ENCODE measurements around the gene PDIA5. TPM values are rescaled to one million over a fixed set of nuclear protein-coding genes. Genes with fewer than 3 reads are reported as not detected.

Gene PDIA5
- total RNA-seq, 2 donors from 2014 or later, result 57.5 to 68.3 TPM

GRCh38 chr3:123110282-123110975 is 43.6 kb downstream of the PDIA5 start:
- H3K27me3 Mint-ChIP-seq (ENCODE audit: insufficient read depth), result no peaks in the 10 kb centered on the region
- Histone ChIP-seq H3K9ac (ENCODE audit: extremely low read depth, low read length, poor library complexity, severe bottlenecking) (no peak overlapping the region), H3K9me3 (ENCODE audit: control insufficient read depth, low read length) (no peaks in the 10 kb centered on the region), H3K4me1 (ENCODE audit: control insufficient read depth, insufficient read depth, low read length) (no peaks in the 10 kb centered on the region), H3K36me3 (ENCODE audit: control insufficient read depth, insufficient read depth, low read length) (peaks cover 91% of the 10 kb centered on the region), H3K4me3 (ENCODE audit: low read length) (no peak overlapping the region), H3K27ac (ENCODE audit: low read depth, low read length) (no peak overlapping the region), H3K27me3 (ENCODE audit: control insufficient read depth, insufficient read depth, low read length, poor library complexity, severe bottlenecking) (no peaks in the 10 kb centered on the region)
- 77 to 86% methylated on average over 12 to 19 of the region's 19 CpGs for WGBS, 2 experiments (ENCODE audit: insufficient coverage in 1 of 2, insufficient read length in 1 of 2)
- no peak overlapping the region for H3K4me3 Mint-ChIP-seq
- DNase-seq, result no peak
- H3K27ac Mint-ChIP-seq, result no peak overlapping the region
- H3K9me3 Mint-ChIP-seq, result no peaks in the 10 kb centered on the region
- peaks cover 21% of the 10 kb centered on the region for H3K4me1 Mint-ChIP-seq
- TF ChIP-seq, protein P1, sequence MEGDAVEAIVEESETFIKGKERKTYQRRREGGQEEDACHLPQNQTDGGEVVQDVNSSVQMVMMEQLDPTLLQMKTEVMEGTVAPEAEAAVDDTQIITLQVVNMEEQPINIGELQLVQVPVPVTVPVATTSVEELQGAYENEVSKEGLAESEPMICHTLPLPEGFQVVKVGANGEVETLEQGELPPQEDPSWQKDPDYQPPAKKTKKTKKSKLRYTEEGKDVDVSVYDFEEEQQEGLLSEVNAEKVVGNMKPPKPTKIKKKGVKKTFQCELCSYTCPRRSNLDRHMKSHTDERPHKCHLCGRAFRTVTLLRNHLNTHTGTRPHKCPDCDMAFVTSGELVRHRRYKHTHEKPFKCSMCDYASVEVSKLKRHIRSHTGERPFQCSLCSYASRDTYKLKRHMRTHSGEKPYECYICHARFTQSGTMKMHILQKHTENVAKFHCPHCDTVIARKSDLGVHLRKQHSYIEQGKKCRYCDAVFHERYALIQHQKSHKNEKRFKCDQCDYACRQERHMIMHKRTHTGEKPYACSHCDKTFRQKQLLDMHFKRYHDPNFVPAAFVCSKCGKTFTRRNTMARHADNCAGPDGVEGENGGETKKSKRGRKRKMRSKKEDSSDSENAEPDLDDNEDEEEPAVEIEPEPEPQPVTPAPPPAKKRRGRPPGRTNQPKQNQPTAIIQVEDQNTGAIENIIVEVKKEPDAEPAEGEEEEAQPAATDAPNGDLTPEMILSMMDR (conservative IDR thresholded peaks at IDR 0.05), result no peak
- H3K36me3 Mint-ChIP-seq (ENCODE audit: low read depth), result peaks cover 63% of the 10 kb centered on the region

- 94 to 98% methylated on average over 6 to 11 of the region's 11 CpGs for WGBS, 2 experiments (ENCODE audit: insufficient coverage in 1 of 2, insufficient read length in 1 of 2)
- DNase-seq, result no peak
- TF ChIP-seq, protein P1 (conservative IDR thresholded peaks at IDR 0.05), result no peak
- Histone ChIP-seq H3K27me3 (ENCODE audit: control insufficient read depth, insufficient read depth, low read length, poor library complexity, severe bottlenecking) (no peaks in the 10 kb centered on the region), H3K36me3 (ENCODE audit: control insufficient read depth, insufficient read depth, low read length) (peaks cover 91% of the 10 kb centered on the region), H3K4me1 (ENCODE audit: control insufficient read depth, insufficient read depth, low read length) (no peaks in the 10 kb centered on the region), H3K9ac (ENCODE audit: extremely low read depth, low read length, poor library complexity, severe bottlenecking) (no peak overlapping the region), H3K9me3 (ENCODE audit: control insufficient read depth, low read length) (no peaks in the 10 kb centered on the region), H3K4me3 (ENCODE audit: low read length) (no peak overlapping the region), H3K27ac (ENCODE audit: low read depth, low read length) (no peak overlapping the region)
- Mint-ChIP-seq H3K4me1 (peaks cover 21% of the 10 kb centered on the region), H3K27me3 (ENCODE audit: insufficient read depth) (no peaks in the 10 kb centered on the region), H3K4me3 (no peak overlapping the region), H3K27ac (no peak overlapping the region), H3K36me3 (ENCODE audit: low read depth) (peaks cover 63% of the 10 kb centered on the region), H3K9me3 (no peaks in the 10 kb centered on the region)
Measured at GRCh38 chr3:123110976-123111615, 44.3 kb downstream of the PDIA5 start.

DNA sequence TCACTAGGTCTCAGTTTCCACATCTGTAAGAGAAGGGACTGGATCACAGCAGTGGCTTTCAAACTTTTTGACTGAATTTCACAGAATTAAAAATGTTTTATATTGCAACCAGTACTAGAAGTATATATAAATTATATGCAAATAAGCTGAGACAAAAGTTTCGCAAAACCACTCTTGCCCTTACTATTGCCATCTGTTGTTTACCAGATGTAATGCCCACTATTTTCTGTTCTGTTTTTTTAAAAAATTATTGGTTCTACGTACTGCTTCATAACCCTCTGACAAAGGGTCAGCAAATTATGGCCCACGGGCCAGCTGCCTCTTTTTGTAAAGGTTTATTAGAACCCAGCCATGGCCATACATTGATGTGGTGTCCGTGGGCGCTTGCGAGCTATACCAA is 44.8 kb downstream of the PDIA5 start:
- peaks cover 21% of the 10 kb centered on the region for H3K4me1 Mint-ChIP-seq
- no peaks in the 10 kb centered on the region for H3K27me3 Mint-ChIP-seq (ENCODE audit: insufficient read depth)
- peaks cover 91% of the 10 kb centered on the region for H3K36me3 ChIP-seq (ENCODE audit: control insufficient read depth, insufficient read depth, low read length)
- H3K4me3 Mint-ChIP-seq, result no peak overlapping the region
- no peaks in the 10 kb centered on the region for H3K9me3 ChIP-seq (ENCODE audit: control insufficient read depth, low read length)
- no peak overlapping the region for H3K9ac ChIP-seq (ENCODE audit: extremely low read depth, low read length, poor library complexity, severe bottlenecking)
- H3K27ac ChIP-seq (ENCODE audit: low read depth, low read length), result no peak overlapping the region
- WGBS, 2 experiments (ENCODE audit: insufficient coverage in 1 of 2, insufficient read length in 1 of 2), result 96 to 97% methylated on average over 5 to 6 of the region's 6 CpGs
- H3K4me3 ChIP-seq (ENCODE audit: low read length), result no peak overlapping the region
- no peaks in the 10 kb centered on the region for H3K27me3 ChIP-seq (ENCODE audit: control insufficient read depth, insufficient read depth, low read length, poor library complexity, severe bottlenecking)
- H3K27ac Mint-ChIP-seq, result no peak overlapping the region
- no peaks in the 10 kb centered on the region for H3K4me1 ChIP-seq (ENCODE audit: control insufficient read depth, insufficient read depth, low read length)
- no peak for DNase-seq
- H3K36me3 Mint-ChIP-seq (ENCODE audit: low read depth), result peaks cover 63% of the 10 kb centered on the region
- no peaks in the 10 kb centered on the region for H3K9me3 Mint-ChIP-seq
- TF ChIP-seq, protein P1 (conservative IDR thresholded peaks at IDR 0.05), result no peak
